HepG2 (cell line): ENCODE data around the gene SEMA3B. TPM values are rescaled to one million over a fixed set of nuclear protein-coding genes. Genes with fewer than 3 reads are reported as not detected.
A peak's percentile ranks its signal among the peaks of the same experiment; 100 is the strongest.

ENCODE experiments used
- ATF7-NPFF ChIP-seq: sonication (generic); formaldehyde crosslinking; IDR thresholded peaks from 2 replicates; pipeline ENCODE4 v1.8.1; 2023; ENCODE audit warnings: mild to moderate bottlenecking, low read depth, missing genetic modification reagents, moderate library complexity
- ELF1 ChIP-seq: sonication (generic); formaldehyde crosslinking; IDR thresholded peaks from 2 replicates; pipeline ENCODE4 v1.4.0; 2020; ENCODE audit warnings: missing genetic modification reagents
- GFI1 ChIP-seq: sonication (generic); formaldehyde crosslinking; IDR thresholded peaks from 2 replicates; pipeline ENCODE4 v1.5.0; 2020; ENCODE audit warnings: missing genetic modification reagents, mild to moderate bottlenecking, borderline replicate concordance
- KLF15 ChIP-seq: sonication (generic); formaldehyde crosslinking; IDR thresholded peaks from 2 replicates; pipeline ENCODE4 v1.8.1; 2023; ENCODE audit warnings: borderline replicate concordance, mild to moderate bottlenecking, inconsistent platforms, missing genetic modification reagents, mixed read lengths
- REXO4 ChIP-seq: sonication (generic); formaldehyde crosslinking; IDR thresholded peaks from 2 replicates; pipeline ENCODE4 v1.8.0; 2022; ENCODE audit warnings: missing genetic modification reagents, mild to moderate bottlenecking, borderline replicate concordance
- TMF1 ChIP-seq: sonication (generic); formaldehyde crosslinking; IDR thresholded peaks from 2 replicates; pipeline ENCODE4 v1.8.1; 2022; ENCODE audit warnings: low read depth, missing genetic modification reagents
- YEATS2 ChIP-seq: sonication (generic); formaldehyde crosslinking; IDR thresholded peaks from 2 replicates; pipeline ENCODE4 v1.4.0; 2020; ENCODE audit warnings: missing genetic modification reagents, borderline replicate concordance
- ZNF136 ChIP-seq: sonication (generic); formaldehyde crosslinking; IDR thresholded peaks from 2 replicates; pipeline ENCODE4 v1.8.1; 2022; ENCODE audit warnings: low read depth, mild to moderate bottlenecking, moderate library complexity, missing genetic modification reagents
- ZNF333 ChIP-seq: sonication (generic); formaldehyde crosslinking; IDR thresholded peaks from 2 replicates; pipeline ENCODE4 v1.4.0; 2020; ENCODE audit warnings: mild to moderate bottlenecking, missing genetic modification reagents, borderline replicate concordance
- ZNF484 ChIP-seq: sonication (generic); formaldehyde crosslinking; IDR thresholded peaks from 2 replicates; pipeline ENCODE4 v1.5.1; 2020; ENCODE audit warnings: mild to moderate bottlenecking, low read depth, missing genetic modification reagents, borderline replicate concordance
- ZNF615 ChIP-seq: sonication (generic); formaldehyde crosslinking; IDR thresholded peaks from 2 replicates; pipeline ENCODE4 v1.5.0; 2020; ENCODE audit warnings: mild to moderate bottlenecking, missing genetic modification reagents, borderline replicate concordance
- ZNF777 ChIP-seq: sonication (generic); formaldehyde crosslinking; IDR thresholded peaks from 2 replicates; pipeline ENCODE4 v1.4.0; 2020; ENCODE audit warnings: missing genetic modification reagents
- polyA plus RNA-seq, 8 experiments: library from polyadenylated mRNA; depleted of rRNA in 3 of 8; stranded (reverse) in 7 of 8; unstranded in 1 of 8; fragments of >200 nt; fragmentation: Illumina TruSeq in 4 of 8; extraction: Trizol in 4 of 8; gene quantifications; 2 replicates each; pipeline versions ENCODE4 v1.2.1 to v1.2.3, GENCODE V29; 2011 to 2016; ENCODE audit warnings: low read depth in 4 of 8, missing spikeins in 1 of 8, mixed read lengths in 1 of 8; ENCODE audit not compliant: insufficient read depth in 1 of 8
- total RNA-seq, 5 experiments: library from RNA; depleted of rRNA; stranded (reverse); fragments of >200 nt; fragmentation: Illumina TruSeq; extraction: Trizol; gene quantifications; 2 replicates each; pipeline ENCODE4 v1.2.3, GENCODE V29; 2016; ENCODE audit warnings: low read depth in 1 of 5
- TF ChIP-seq, protein P1 (sequence below): sonication (generic); formaldehyde crosslinking; IDR thresholded peaks from 2 replicates; pipeline ENCODE4 v1.5.1; 2020; ENCODE audit warnings: mild to moderate bottlenecking, missing genetic modification reagents, borderline replicate concordance
- TF ChIP-seq, protein P2 (sequence below): sonication (generic); formaldehyde crosslinking; IDR thresholded peaks from 2 replicates; pipeline ENCODE4 v1.8.1; 2023; ENCODE audit warnings: mild to moderate bottlenecking, missing genetic modification reagents
- TF ChIP-seq, protein P3 (sequence below): IDR thresholded peaks from 2 replicates; pipeline ENCODE4 v1.6.1; 2016; ENCODE audit warnings: mild to moderate bottlenecking, missing biosample characterization, missing genetic modification reagents
- TF ChIP-seq, protein P4 (sequence below): sonication (generic); formaldehyde crosslinking; IDR thresholded peaks from 2 replicates; pipeline ENCODE4 v1.4.0; 2020; ENCODE audit warnings: mild to moderate bottlenecking, low read depth, missing genetic modification reagents
- TF ChIP-seq, protein P5 (sequence below): sonication (generic); formaldehyde crosslinking; IDR thresholded peaks from 2 replicates; pipeline ENCODE4 v1.4.0; 2020; ENCODE audit warnings: mild to moderate bottlenecking, missing genetic modification reagents

The SEMA3B gene
- total and polyA plus RNA-seq, 2 of the 13 experiments (the other 11 are each of a cell fraction or from before 2014, with no cell fraction given) = 93.2 to 158 TPM

DNA sequence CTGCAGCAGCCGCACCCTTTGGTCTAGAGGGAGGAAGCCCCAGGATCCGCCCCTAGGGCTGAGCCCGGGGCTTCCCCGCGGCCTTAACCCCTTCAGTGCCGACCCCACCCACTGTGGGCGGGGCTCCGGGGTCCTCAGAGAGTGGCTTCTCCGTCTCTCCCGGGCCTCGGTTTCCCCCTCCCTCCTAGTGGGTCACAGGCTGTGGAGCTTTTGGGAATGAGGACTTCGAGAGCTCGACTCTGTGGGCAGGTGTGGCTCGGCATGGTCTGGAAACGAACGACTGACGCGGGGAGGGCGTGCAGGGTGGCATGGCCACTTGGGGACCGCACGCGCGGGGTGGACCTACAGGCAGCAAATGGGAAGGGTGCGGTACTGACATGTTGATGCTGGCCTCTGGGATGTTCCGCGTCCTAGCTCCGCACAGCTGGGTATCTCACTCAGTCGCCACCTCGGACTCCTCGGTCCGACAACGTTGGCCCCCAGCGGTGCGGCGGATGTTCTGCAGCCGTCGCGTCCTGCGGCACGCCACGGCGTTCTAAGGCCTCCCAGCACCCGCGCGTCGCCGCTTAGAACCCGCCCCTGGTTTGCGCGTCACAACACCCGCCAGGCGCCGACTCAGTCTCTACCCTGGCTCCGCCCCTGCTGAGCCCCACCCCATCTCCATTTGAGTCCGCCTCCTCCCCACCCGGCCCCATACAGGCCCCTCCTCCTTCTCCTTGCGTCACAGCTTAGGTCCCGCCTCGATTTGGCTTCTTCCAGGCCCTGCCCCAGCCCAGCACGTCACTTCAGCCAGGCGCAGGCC lies 30.1 kb downstream of the SEMA3B start, which contains the start of the genes HYAL3 and NAA80 (continued):
- no peak for TF ChIP-seq ZNF615 (CRISPR knock-in tag)
- peak; percentile 28; the same call in 1 of the 2 replicates for TF ChIP-seq REXO4 (CRISPR knock-in tag)
- TF ChIP-seq ELF1 (CRISPR knock-in tag) = peak; percentile 13; the same call in 1 of the 2 replicates
- TF ChIP-seq, protein P1, sequence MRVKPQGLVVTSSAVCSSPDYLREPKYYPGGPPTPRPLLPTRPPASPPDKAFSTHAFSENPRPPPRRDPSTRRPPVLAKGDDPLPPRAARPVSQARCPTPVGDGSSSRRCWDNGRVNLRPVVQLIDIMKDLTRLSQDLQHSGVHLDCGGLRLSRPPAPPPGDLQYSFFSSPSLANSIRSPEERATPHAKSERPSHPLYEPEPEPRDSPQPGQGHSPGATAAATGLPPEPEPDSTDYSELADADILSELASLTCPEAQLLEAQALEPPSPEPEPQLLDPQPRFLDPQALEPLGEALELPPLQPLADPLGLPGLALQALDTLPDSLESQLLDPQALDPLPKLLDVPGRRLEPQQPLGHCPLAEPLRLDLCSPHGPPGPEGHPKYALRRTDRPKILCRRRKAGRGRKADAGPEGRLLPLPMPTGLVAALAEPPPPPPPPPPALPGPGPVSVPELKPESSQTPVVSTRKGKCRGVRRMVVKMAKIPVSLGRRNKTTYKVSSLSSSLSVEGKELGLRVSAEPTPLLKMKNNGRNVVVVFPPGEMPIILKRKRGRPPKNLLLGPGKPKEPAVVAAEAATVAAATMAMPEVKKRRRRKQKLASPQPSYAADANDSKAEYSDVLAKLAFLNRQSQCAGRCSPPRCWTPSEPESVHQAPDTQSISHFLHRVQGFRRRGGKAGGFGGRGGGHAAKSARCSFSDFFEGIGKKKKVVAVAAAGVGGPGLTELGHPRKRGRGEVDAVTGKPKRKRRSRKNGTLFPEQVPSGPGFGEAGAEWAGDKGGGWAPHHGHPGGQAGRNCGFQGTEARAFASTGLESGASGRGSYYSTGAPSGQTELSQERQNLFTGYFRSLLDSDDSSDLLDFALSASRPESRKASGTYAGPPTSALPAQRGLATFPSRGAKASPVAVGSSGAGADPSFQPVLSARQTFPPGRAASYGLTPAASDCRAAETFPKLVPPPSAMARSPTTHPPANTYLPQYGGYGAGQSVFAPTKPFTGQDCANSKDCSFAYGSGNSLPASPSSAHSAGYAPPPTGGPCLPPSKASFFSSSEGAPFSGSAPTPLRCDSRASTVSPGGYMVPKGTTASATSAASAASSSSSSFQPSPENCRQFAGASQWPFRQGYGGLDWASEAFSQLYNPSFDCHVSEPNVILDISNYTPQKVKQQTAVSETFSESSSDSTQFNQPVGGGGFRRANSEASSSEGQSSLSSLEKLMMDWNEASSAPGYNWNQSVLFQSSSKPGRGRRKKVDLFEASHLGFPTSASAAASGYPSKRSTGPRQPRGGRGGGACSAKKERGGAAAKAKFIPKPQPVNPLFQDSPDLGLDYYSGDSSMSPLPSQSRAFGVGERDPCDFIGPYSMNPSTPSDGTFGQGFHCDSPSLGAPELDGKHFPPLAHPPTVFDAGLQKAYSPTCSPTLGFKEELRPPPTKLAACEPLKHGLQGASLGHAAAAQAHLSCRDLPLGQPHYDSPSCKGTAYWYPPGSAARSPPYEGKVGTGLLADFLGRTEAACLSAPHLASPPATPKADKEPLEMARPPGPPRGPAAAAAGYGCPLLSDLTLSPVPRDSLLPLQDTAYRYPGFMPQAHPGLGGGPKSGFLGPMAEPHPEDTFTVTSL (CRISPR knock-in tag) = no peak
- TF ChIP-seq ZNF484 (CRISPR knock-in tag) = no peak; the same call in 1 of the 2 replicates
- TF ChIP-seq, protein P2, sequence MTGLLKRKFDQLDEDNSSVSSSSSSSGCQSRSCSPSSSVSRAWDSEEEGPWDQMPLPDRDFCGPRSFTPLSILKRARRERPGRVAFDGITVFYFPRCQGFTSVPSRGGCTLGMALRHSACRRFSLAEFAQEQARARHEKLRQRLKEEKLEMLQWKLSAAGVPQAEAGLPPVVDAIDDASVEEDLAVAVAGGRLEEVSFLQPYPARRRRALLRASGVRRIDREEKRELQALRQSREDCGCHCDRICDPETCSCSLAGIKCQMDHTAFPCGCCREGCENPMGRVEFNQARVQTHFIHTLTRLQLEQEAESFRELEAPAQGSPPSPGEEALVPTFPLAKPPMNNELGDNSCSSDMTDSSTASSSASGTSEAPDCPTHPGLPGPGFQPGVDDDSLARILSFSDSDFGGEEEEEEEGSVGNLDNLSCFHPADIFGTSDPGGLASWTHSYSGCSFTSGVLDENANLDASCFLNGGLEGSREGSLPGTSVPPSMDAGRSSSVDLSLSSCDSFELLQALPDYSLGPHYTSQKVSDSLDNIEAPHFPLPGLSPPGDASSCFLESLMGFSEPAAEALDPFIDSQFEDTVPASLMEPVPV (CRISPR knock-in tag) = peak; percentile 39; the same call in 1 of the 2 replicates
- no peak; the same call in 1 of the 2 replicates for TF ChIP-seq ZNF777 (CRISPR knock-in tag)
- TF ChIP-seq ZNF333 = peak; percentile 2; the same call in 1 of the 2 replicates
- TF ChIP-seq KLF15 (CRISPR knock-in tag) = peak; percentile 65; the same call in 1 of the 2 replicates
- TF ChIP-seq YEATS2 (CRISPR knock-in tag) = peak; percentile 44; the same call in 1 of the 2 replicates
- TF ChIP-seq ATF7-NPFF = peak; percentile 52; the same call in 1 of the 2 replicates
- TF ChIP-seq GFI1 = peak; percentile 67; the same call in 1 of the 2 replicates
- no peak for TF ChIP-seq ZNF136 (CRISPR knock-in tag)
- TF ChIP-seq, protein P3, sequence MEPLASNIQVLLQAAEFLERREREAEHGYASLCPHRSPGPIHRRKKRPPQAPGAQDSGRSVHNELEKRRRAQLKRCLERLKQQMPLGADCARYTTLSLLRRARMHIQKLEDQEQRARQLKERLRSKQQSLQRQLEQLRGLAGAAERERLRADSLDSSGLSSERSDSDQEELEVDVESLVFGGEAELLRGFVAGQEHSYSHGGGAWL (CRISPR knock-in tag) = no peak; the same call in 1 of the 2 replicates
- TF ChIP-seq, protein P4, sequence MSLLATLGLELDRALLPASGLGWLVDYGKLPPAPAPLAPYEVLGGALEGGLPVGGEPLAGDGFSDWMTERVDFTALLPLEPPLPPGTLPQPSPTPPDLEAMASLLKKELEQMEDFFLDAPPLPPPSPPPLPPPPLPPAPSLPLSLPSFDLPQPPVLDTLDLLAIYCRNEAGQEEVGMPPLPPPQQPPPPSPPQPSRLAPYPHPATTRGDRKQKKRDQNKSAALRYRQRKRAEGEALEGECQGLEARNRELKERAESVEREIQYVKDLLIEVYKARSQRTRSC (CRISPR knock-in tag) = no peak
- 0 out of 2 replicates have a peak, but pooled peaks have one; percentile 8 for TF ChIP-seq TMF1 (CRISPR knock-in tag)
- TF ChIP-seq, protein P5, sequence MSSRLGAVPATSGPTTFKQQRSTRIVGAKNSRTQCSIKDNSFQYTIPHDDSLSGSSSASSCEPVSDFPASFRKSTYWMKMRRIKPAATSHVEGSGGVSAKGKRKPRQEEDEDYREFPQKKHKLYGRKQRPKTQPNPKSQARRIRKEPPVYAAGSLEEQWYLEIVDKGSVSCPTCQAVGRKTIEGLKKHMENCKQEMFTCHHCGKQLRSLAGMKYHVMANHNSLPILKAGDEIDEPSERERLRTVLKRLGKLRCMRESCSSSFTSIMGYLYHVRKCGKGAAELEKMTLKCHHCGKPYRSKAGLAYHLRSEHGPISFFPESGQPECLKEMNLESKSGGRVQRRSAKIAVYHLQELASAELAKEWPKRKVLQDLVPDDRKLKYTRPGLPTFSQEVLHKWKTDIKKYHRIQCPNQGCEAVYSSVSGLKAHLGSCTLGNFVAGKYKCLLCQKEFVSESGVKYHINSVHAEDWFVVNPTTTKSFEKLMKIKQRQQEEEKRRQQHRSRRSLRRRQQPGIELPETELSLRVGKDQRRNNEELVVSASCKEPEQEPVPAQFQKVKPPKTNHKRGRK = no peak
